PC-3 (cell line): ENCODE data around the gene PDZRN4. TPM values are rescaled to one million over a fixed set of nuclear protein-coding genes. Genes with fewer than 3 reads are reported as not detected.
"Not testable (repeated sequence)": the region's sequence is repeated elsewhere in the genome, so short reads cannot be mapped to it uniquely, and the experiment has no call there.

ENCODE experiments used
- ATAC-seq: fragments of 200-7000 bp; cut with Tn5 transposase; 2 replicates; pipeline ENCODE4 v1.9.1; 2020; ENCODE audit warnings: mild to moderate bottlenecking, moderate library complexity
- BruUV-seq: library from RNA; stranded (reverse); fragments of 400-500 nt; replicated peaks from 2 replicates; lab custom pipeline; 2021; lab: Mats Ljungman, UMichigan
- CTCF ChIA-PET: fragments of 300-600 bp; sonication (Branson Sonifier 250); formaldehyde crosslinking; loops from one replicate; lab custom pipeline; 2022; ENCODE audit warnings: antibody characterized with exemption; lab: Charles Lee
- POLR2A ChIA-PET: fragments of 300-600 bp; sonication (Branson Sonifier 250); formaldehyde crosslinking; loops from one replicate; lab custom pipeline; 2022; ENCODE audit warnings: antibody characterized with exemption; ENCODE audit not compliant: unreplicated experiment; lab: Charles Lee
- DNase-seq: peaks from one replicate; pipeline ENCODE4 v3.0.0-alpha.2; 2015
- H2AFZ ChIP-seq: fragments of 300-600 bp; sonication (generic); 2 replicates; pipeline ENCODE4 v1.6.0; 2016; ENCODE audit warnings: antibody characterized with exemption, low read length
- H3F3A ChIP-seq: fragments of 300-600 bp; sonication (generic); one replicate; pipeline ENCODE4 v1.6.0; 2017; ENCODE audit warnings: antibody characterized with exemption, low read length, control low read depth, mild to moderate bottlenecking; ENCODE audit not compliant: unreplicated experiment
- H3K27ac ChIP-seq: fragments of 300-600 bp; sonication (generic); 2 replicates; pipeline ENCODE4 v1.5.1; 2016; ENCODE audit warnings: mild to moderate bottlenecking, low read length
- H3K27me3 ChIP-seq: fragments of 300-600 bp; sonication (generic); 2 replicates; pipeline ENCODE4 v1.6.1; 2016; ENCODE audit warnings: low read length, mixed read lengths
- H3K36me3 ChIP-seq: fragments of 300-600 bp; sonication (generic); 2 replicates; pipeline ENCODE4 v1.6.1; 2016; ENCODE audit warnings: low read depth, mixed run types, low read length, mixed read lengths
- H3K4me1 ChIP-seq: fragments of 300-600 bp; sonication (generic); 2 replicates; pipeline ENCODE4 v1.5.1; 2016; ENCODE audit warnings: low read length; ENCODE audit not compliant: insufficient read depth
- H3K4me2 ChIP-seq: fragments of 300-600 bp; sonication (generic); 2 replicates; pipeline ENCODE4 v1.6.0; 2016; ENCODE audit warnings: low read length
- H3K4me3 ChIP-seq: fragments of 300-600 bp; sonication (generic); 2 replicates; pipeline ENCODE4 v1.5.1; 2016; ENCODE audit warnings: mild to moderate bottlenecking, low read length, mixed read lengths
- H3K79me2 ChIP-seq: fragments of 300-600 bp; sonication (generic); 2 replicates; pipeline ENCODE4 v1.6.1; 2017; ENCODE audit warnings: low read length, mixed read lengths
- H3K9ac ChIP-seq: fragments of 300-600 bp; sonication (generic); 2 replicates; pipeline ENCODE4 v1.6.0; 2016; ENCODE audit warnings: mild to moderate bottlenecking, low read length
- H3K9me2 ChIP-seq: fragments of 300-600 bp; sonication (generic); replicated peaks from 2 replicates; pipeline ENCODE4 v1.6.1; 2016; ENCODE audit warnings: mixed run types, low read length, mixed read lengths
- H3K9me3 ChIP-seq: fragments of 300-600 bp; sonication (generic); 2 replicates; pipeline ENCODE4 v1.6.1; 2016; ENCODE audit warnings: low read length, mixed read lengths
- H4K20me1 ChIP-seq: fragments of 300-600 bp; sonication (generic); 2 replicates; pipeline ENCODE4 v1.6.1; 2016; ENCODE audit warnings: low read length, mixed read lengths
- CTCF ChIP-seq: fragments of 300-600 bp; sonication (generic); conservative IDR thresholded peaks from 2 replicates; pipeline ENCODE4 v1.5.1; 2017; ENCODE audit warnings: antibody characterized with exemption, low read depth, mild to moderate bottlenecking, low read length
- EZH2 ChIP-seq: fragments of 300-600 bp; sonication (generic); IDR thresholded peaks from one replicate; pipeline ENCODE4 v1.6.1; 2017; ENCODE audit warnings: antibody characterized with exemption, mild to moderate bottlenecking, low read length; ENCODE audit not compliant: unreplicated experiment
- EZH2phosphoT487 ChIP-seq: fragments of 300-600 bp; sonication (generic); IDR thresholded peaks from 2 replicates; pipeline ENCODE4 v1.6.1; 2018; ENCODE audit warnings: mild to moderate bottlenecking, antibody characterized with exemption, low read length, borderline replicate concordance
- intact Hi-C: fragments of 100-400 bp; cut with micrococcal nuclease; formaldehyde crosslinking; loops from 2 replicates; pipeline ENCODE4 v1.9.0; 2023
- total RNA-seq: library from RNA; depleted of rRNA; stranded (reverse); fragments of >200 nt; gene quantifications from 2 replicates; pipeline ENCODE4 v1.2.3, GENCODE V29; 2014

PDZRN4 gene
- total RNA-seq, 1 experiment from 2014 or later, result not detected

GRCh38 chr12:41536813-41537490, 348.8 kb downstream of the PDZRN4 start:
- Histone ChIP-seq H3K27ac (no peak overlapping the region), H4K20me1 (no peaks in the 10 kb centered on the region), H3K9me3 (no peaks in the 10 kb centered on the region), H3K27me3 (0 out of 2 replicates have a peak, but pooled peaks cover 9% of the 10 kb centered on the region), H3F3A (no peaks in the 10 kb centered on the region), H3K9me2 (no peaks in the 10 kb centered on the region), H3K4me3 (no peak overlapping the region), H3K36me3 (no peaks in the 10 kb centered on the region), H3K9ac (no peak overlapping the region), H3K79me2 (no peaks in the 10 kb centered on the region), H3K4me1 (no peaks in the 10 kb centered on the region), H2AFZ (no peak overlapping the region), H3K4me2 (no peak overlapping the region)
- ChIA-PET CTCF (no interaction called here), POLR2A (no interaction called here)
- intact Hi-C loops, result no loop called here
- ATAC-seq (no peak), DNase-seq (no peak)
- no peak for TF ChIP-seq CTCF
- TF ChIP-seq EZH2, result no peak
- TF ChIP-seq EZH2phosphoT487, result no peak
- no TSS peak for BruUV-seq

- Histone ChIP-seq H3K9ac (no peak overlapping the region), H3K4me1 (no peaks in the 10 kb centered on the region), H3K36me3 (no peaks in the 10 kb centered on the region), H3K9me2 (no peaks in the 10 kb centered on the region), H2AFZ (no peak overlapping the region), H3K27ac (no peak overlapping the region), H3K27me3 (0 out of 2 replicates have a peak, but pooled peaks cover 9% of the 10 kb centered on the region), H3K79me2 (no peaks in the 10 kb centered on the region), H3K4me2 (no peak overlapping the region), H4K20me1 (no peaks in the 10 kb centered on the region), H3K9me3 (no peaks in the 10 kb centered on the region), H3K4me3 (no peak overlapping the region), H3F3A (no peaks in the 10 kb centered on the region)
- DNase-seq (no peak), ATAC-seq (no peak)
- CTCF ChIA-PET, result no interaction called here
- BruUV-seq, result no TSS peak
- TF ChIP-seq EZH2 (no peak), EZH2phosphoT487 (no peak), CTCF (no peak)
- intact Hi-C loops, result no loop called here
- POLR2A ChIA-PET, result no interaction called here
Measured at GRCh38 chr12:41537522-41537921, 349.4 kb downstream of the PDZRN4 start.

GRCh38 chr12:41545761-41546160, 357.6 kb downstream of the PDZRN4 start:
- no peak for ATAC-seq
- Histone ChIP-seq H3K79me2 (no peaks in the 10 kb centered on the region), H3K4me3 (no peak overlapping the region), H3K4me1 (no peaks in the 10 kb centered on the region), H3K27me3 (peaks cover 49% of the 10 kb centered on the region), H3K9me2 (no peaks in the 10 kb centered on the region), H3K4me2 (no peak overlapping the region), H3K27ac (no peak overlapping the region), H2AFZ (no peak overlapping the region), H3K9me3 (no peaks in the 10 kb centered on the region), H3F3A (no peaks in the 10 kb centered on the region), H3K9ac (no peak overlapping the region), H4K20me1 (no peaks in the 10 kb centered on the region), H3K36me3 (no peaks in the 10 kb centered on the region)
- ChIA-PET CTCF (no interaction called here), POLR2A (no interaction called here)
- no peak for DNase-seq
- TF ChIP-seq CTCF (no peak), EZH2 (no peak), EZH2phosphoT487 (no peak)
- intact Hi-C loops, result no loop called here
- no TSS peak for BruUV-seq

GRCh38 chr12:41547071-41547470, 359.0 kb downstream of the PDZRN4 start:
- ATAC-seq, H3K79me2 ChIP-seq, H3K27ac ChIP-seq, H3F3A ChIP-seq, H3K9me2 ChIP-seq, H3K4me1 ChIP-seq, H2AFZ ChIP-seq, H4K20me1 ChIP-seq, H3K36me3 ChIP-seq, POLR2A ChIA-PET, BruUV-seq, H3K9me3 ChIP-seq, DNase-seq, H3K9ac ChIP-seq, intact Hi-C loops, CTCF ChIA-PET, H3K4me3 ChIP-seq, H3K4me2 ChIP-seq: not testable (repeated sequence)
- peaks cover 49% of the 10 kb centered on the region for H3K27me3 ChIP-seq
